Right lobe of liver (tissue), 6 donors: ENCODE results near the gene SPATA6L. TPM values are rescaled to one million over a fixed set of nuclear protein-coding genes. Genes with fewer than 3 reads are reported as not detected.
A peak's percentile ranks its signal among the peaks of the same experiment; 100 is the strongest.

ENCODE experiments used
- ATAC-seq, 4 donors: fragments of 200-7000 bp; cut with Tn5 transposase; one replicate each; pipeline ENCODE4 v1.9.1; 2020; ENCODE audit warnings: mild to moderate bottlenecking in 4 of 4, moderate library complexity in 4 of 4
- DNase-seq, 3 donors: peaks; one replicate each; pipeline ENCODE4 v3.0.0-alpha.2; 2020
- H3K27ac ChIP-seq, 3 donors: fragments of 200-600 bp; one replicate each; pipeline ENCODE4 v1.8.0; 2022
- H3K27me3 ChIP-seq, 2 donors: fragments of 200-600 bp; one replicate each; pipeline ENCODE4 v1.8.0; 2022
- H3K36me3 ChIP-seq, 4 donors: fragments of 200-600 bp; sonication (generic) in 1 of 4; one replicate each; pipeline versions ENCODE4 v1.5.1 to v1.8.0; 2017 to 2022; ENCODE audit warnings: control low read depth in 1 of 4
- H3K4me1 ChIP-seq, 4 donors: fragments of 200-600 bp; sonication (generic) in 1 of 4; one replicate each; pipeline versions ENCODE4 v1.5.1 to v1.8.0; 2017 to 2022; ENCODE audit warnings: control low read depth in 1 of 4
- H3K4me3 ChIP-seq, 3 donors: fragments of 200-600 bp; one replicate each; pipeline ENCODE4 v1.8.0; 2022
- H3K9me3 ChIP-seq, 4 donors: fragments of 200-600 bp; sonication (generic) in 1 of 4; one replicate each; pipeline versions ENCODE4 v1.5.1 to v1.8.0; 2017 to 2022; ENCODE audit warnings: control low read depth in 1 of 4
- CTCF ChIP-seq, 4 donors: fragments of 200-600 bp in 3 of 4; fragments of 450-650 bp in 1 of 4; IDR thresholded peaks; one replicate each; pipeline versions ENCODE4 v1.5.1 to v1.8.0; 2016 to 2022; ENCODE audit warnings: antibody characterized with exemption in 4 of 4, mild to moderate bottlenecking in 2 of 4
- POLR2A ChIP-seq: fragments of 450-650 bp; IDR thresholded peaks from one replicate; pipeline ENCODE4 v1.6.1; 2017; ENCODE audit warnings: antibody characterized with exemption, mild to moderate bottlenecking
- WGBS: methylation state at CpG from one replicate; pipeline ENCODE4 v1.1.6; 2018; ENCODE audit warnings: low coverage, low lambda C conversion rate; ENCODE audit not compliant: insufficient coverage; ENCODE audit errors: missing lambda C conversion rate; 5-methylcytosine and 5-hydroxymethylcytosine counted together
- intact Hi-C, 2 donors: fragments of 100-400 bp; cut with DNase I; formaldehyde crosslinking; loops; one replicate each; pipeline versions ENCODE4 v1.11.2 to v1.14.1; 2022
- total RNA-seq, 6 experiments: library from RNA; depleted of rRNA in 2 of 6; stranded (reverse); fragments of >200 nt in 2 of 6; fragmentation: NEBNext Ultra II Directional in 3 of 6; extraction: Animal tissue kit (Norgen Biotek cat#: 25700) in 3 of 6; gene quantifications; one replicate each; pipeline versions ENCODE4 v1.1.0 to v1.2.4, GENCODE V29; 2016 to 2023
- donor health status: DM: no; HTN: yes; CAD: no.
- donor health status: DM: no; HTN: no; CAD: no.
- donor health status: DM: no; HTN: no; CAD: no.
- donor health status: DM: no; HTN: yes; CAD: no.
- donor health status: DM: no; HTN: yes; CAD: no.

Gene SPATA6L
- total RNA-seq, 6 experiments from 2014 or later, result 3.7 to 18.8 (median 5.0) TPM

- Histone ChIP-seq H3K9me3 (no peaks in the 10 kb centered on the region), H3K36me3 (no peaks in the 10 kb centered on the region), H3K27me3 (no peaks in the 10 kb centered on the region), H3K4me3 (no peak overlapping the region), H3K4me1 (peaks cover 0 to 59% (median 17%) of the 10 kb centered on the region in 4 donors), H3K27ac (peak overlapping the region in 2 of 3 donors; percentile 81 to 95)
- TF ChIP-seq POLR2A, result no peak
- no peak for TF ChIP-seq CTCF (IDR thresholded peaks at IDR 0.05)
- 37% methylated on average over 2 of the region's 2 CpGs for WGBS
- ATAC-seq (no peak), DNase-seq (no peak)
- intact Hi-C loops, result no loop called here
Measured at GRCh38 chr9:4594994-4595393, 71.3 kb downstream of the SPATA6L start.

GRCh38 chr9:4594545-4594944 lies 71.7 kb downstream of the SPATA6L start:
- Histone ChIP-seq H3K27ac (peak overlapping the region in 2 of 3 donors; percentile 60 to 81), H3K36me3 (no peaks in the 10 kb centered on the region), H3K27me3 (no peaks in the 10 kb centered on the region), H3K4me1 (peaks cover 0 to 59% (median 17%) of the 10 kb centered on the region in 4 donors), H3K9me3 (no peaks in the 10 kb centered on the region), H3K4me3 (no peak overlapping the region)
- intact Hi-C loops, result no loop called here
- 88% methylated on average over 4 of the region's 4 CpGs for WGBS
- DNase-seq (no peak), ATAC-seq (no peak)
- TF ChIP-seq CTCF (IDR thresholded peaks at IDR 0.05), result no peak
- TF ChIP-seq POLR2A, result no peak

- TF ChIP-seq CTCF (IDR thresholded peaks at IDR 0.05), result no peak
- no peak for TF ChIP-seq POLR2A
- ATAC-seq, result no peak
- intact Hi-C loops, result no loop called here
- Histone ChIP-seq H3K9me3 (no peaks in the 10 kb centered on the region), H3K4me1 (peaks cover 0 to 59% (median 17%) of the 10 kb centered on the region in 4 donors), H3K36me3 (no peaks in the 10 kb centered on the region), H3K4me3 (no peak overlapping the region), H3K27me3 (no peaks in the 10 kb centered on the region), H3K27ac (peak overlapping the region in 2 of 3 donors; percentile 52 to 60)
- DNase-seq, result no peak
- WGBS, result 71% methylated on average over 1 of the region's 1 CpG
Measured at GRCh38 chr9:4592886-4593285, 73.4 kb downstream of the SPATA6L start.

GRCh38 chr9:4592295-4592694 lies 74.0 kb downstream of the SPATA6L start:
- no peaks in the 10 kb centered on the region for H3K9me3 ChIP-seq
- intact Hi-C loops, result no loop called here
- H3K36me3 ChIP-seq, result no peaks in the 10 kb centered on the region
- no peak for DNase-seq
- no peaks in the 10 kb centered on the region for H3K27me3 ChIP-seq
- peak overlapping the region in 2 of 3 donors; percentile 52 to 60 for H3K27ac ChIP-seq
- WGBS, result 43% methylated on average over 3 of the region's 3 CpGs
- H3K4me1 ChIP-seq, result peaks cover 0 to 53% (median 15%) of the 10 kb centered on the region in 4 donors
- H3K4me3 ChIP-seq, result no peak overlapping the region
- no peak for ATAC-seq
- TF ChIP-seq POLR2A (no peak), CTCF (IDR thresholded peaks at IDR 0.05) (no peak)

GRCh38 chr9:4591123-4591500 lies 75.2 kb downstream of the SPATA6L start:
- Histone ChIP-seq H3K9me3 (no peaks in the 10 kb centered on the region), H3K4me3 (no peak overlapping the region), H3K27me3 (no peaks in the 10 kb centered on the region), H3K4me1 (peaks cover 0 to 53% (median 12%) of the 10 kb centered on the region in 4 donors), H3K27ac (peak overlapping the region in 2 of 3 donors; percentile 52 to 60), H3K36me3 (no peaks in the 10 kb centered on the region)
- TF ChIP-seq CTCF (IDR thresholded peaks at IDR 0.05) (no peak), POLR2A (no peak)
- 16% methylated on average over 3 of the region's 4 CpGs for WGBS
- intact Hi-C loops, result no loop called here
- ATAC-seq (peak in 2 of 4 donors; percentile 26 to 60), DNase-seq (no peak)
